ENCODE measurements around the gene SLC8A3. TPM values are rescaled to one million over a fixed set of nuclear protein-coding genes. Genes with fewer than 3 reads are reported as not detected.
A peak's percentile ranks its signal among the peaks of the same experiment; 100 is the strongest.

Gene SLC8A3
- total and polyA plus RNA-seq, 2 donors from 2014 or later: 0.98 TPM; not detected in 1

DNA sequence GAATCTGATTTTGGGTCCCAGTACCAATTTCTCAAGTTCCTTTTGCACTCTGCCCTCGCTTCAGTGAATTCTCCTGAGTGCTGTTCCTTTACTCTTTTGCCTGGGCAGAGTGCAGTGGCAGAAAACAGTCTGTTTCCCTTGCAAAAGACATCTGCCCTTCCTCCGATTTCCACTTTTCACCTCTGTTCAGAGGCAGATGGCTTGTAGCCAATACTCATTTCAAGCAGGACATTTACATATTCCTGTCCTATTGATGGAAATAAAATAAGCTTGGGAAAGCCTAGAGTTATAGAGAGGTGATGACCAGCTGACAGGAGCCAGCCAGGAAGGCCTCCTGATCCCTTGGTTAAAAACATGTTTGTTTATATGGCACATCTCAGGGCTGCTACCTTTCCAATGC, 111.0 kb downstream of the SLC8A3 start:
- TF ChIP-seq, protein P1, sequence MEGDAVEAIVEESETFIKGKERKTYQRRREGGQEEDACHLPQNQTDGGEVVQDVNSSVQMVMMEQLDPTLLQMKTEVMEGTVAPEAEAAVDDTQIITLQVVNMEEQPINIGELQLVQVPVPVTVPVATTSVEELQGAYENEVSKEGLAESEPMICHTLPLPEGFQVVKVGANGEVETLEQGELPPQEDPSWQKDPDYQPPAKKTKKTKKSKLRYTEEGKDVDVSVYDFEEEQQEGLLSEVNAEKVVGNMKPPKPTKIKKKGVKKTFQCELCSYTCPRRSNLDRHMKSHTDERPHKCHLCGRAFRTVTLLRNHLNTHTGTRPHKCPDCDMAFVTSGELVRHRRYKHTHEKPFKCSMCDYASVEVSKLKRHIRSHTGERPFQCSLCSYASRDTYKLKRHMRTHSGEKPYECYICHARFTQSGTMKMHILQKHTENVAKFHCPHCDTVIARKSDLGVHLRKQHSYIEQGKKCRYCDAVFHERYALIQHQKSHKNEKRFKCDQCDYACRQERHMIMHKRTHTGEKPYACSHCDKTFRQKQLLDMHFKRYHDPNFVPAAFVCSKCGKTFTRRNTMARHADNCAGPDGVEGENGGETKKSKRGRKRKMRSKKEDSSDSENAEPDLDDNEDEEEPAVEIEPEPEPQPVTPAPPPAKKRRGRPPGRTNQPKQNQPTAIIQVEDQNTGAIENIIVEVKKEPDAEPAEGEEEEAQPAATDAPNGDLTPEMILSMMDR (IDR thresholded peaks at IDR 0.05; ENCODE audit: borderline replicate concordance, extremely low read depth, insufficient read depth): no peak
- H3K4me1 ChIP-seq (ENCODE audit: control insufficient read depth in 2 of 3, insufficient read depth in 2 of 3, low read depth in 1 of 3, low read length in 3 of 3): no peaks in the 10 kb centered on the region
- no peaks in the 10 kb centered on the region for H3K9me3 ChIP-seq (ENCODE audit: control insufficient read depth in 2 of 3, insufficient read depth in 1 of 3, low read length in 3 of 3)
- no peak for FAIRE-seq
- H3K27ac ChIP-seq (ENCODE audit: low read depth in 2 of 2, low read length in 2 of 2): no peak overlapping the region
- H3K27me3 ChIP-seq (ENCODE audit: control insufficient read depth, insufficient read depth, low read length): no peaks in the 10 kb centered on the region
- no peak for DNase-seq
- no peak overlapping the region for H3K9ac ChIP-seq (ENCODE audit: low read length in 3 of 3)
- H3K4me3 ChIP-seq (ENCODE audit: low read length in 3 of 3): no peak overlapping the region
- intact Hi-C loops (cut with DNase I): no loop called here
- no peaks in the 10 kb centered on the region for H3K36me3 ChIP-seq (ENCODE audit: control insufficient read depth in 2 of 3, insufficient read depth in 3 of 3, low read length in 3 of 3)

DNA sequence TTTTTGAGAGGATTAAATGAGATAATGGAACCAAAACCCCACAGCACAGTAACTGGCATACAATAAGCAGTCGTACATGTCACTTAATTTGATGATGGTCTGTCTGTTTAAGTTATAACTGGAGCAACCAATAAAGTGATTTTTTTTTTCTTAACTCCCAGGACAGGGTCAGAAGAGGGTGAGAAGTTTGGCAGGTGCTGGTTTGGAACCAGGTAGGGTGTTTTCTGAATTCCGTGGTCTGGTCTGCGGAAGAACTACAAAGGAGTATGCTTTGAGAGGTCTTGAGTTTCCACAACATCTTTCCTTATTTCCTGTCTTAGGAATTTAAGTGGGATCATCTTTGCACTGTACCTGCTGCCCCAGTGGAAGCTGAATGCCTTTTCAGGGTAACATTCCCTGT, 111.7 kb downstream of the SLC8A3 start:
- intact Hi-C loops (cut with DNase I): no loop called here
- Histone ChIP-seq H3K4me1 (ENCODE audit: control insufficient read depth in 2 of 3, insufficient read depth in 2 of 3, low read depth in 1 of 3, low read length in 3 of 3) (no peaks in the 10 kb centered on the region), H3K4me3 (ENCODE audit: low read length in 3 of 3) (no peak overlapping the region), H3K9ac (ENCODE audit: low read length in 3 of 3) (no peak overlapping the region), H3K9me3 (ENCODE audit: control insufficient read depth in 2 of 3, insufficient read depth in 1 of 3, low read length in 3 of 3) (no peaks in the 10 kb centered on the region), H3K27me3 (ENCODE audit: control insufficient read depth, insufficient read depth, low read length) (no peaks in the 10 kb centered on the region), H3K27ac (ENCODE audit: low read depth in 2 of 2, low read length in 2 of 2) (no peak overlapping the region), H3K36me3 (ENCODE audit: control insufficient read depth in 2 of 3, insufficient read depth in 3 of 3, low read length in 3 of 3) (no peaks in the 10 kb centered on the region)
- FAIRE-seq (no peak), DNase-seq (no peak)
- TF ChIP-seq, protein P1 (IDR thresholded peaks at IDR 0.05; ENCODE audit: borderline replicate concordance, extremely low read depth, insufficient read depth): no peak

DNA sequence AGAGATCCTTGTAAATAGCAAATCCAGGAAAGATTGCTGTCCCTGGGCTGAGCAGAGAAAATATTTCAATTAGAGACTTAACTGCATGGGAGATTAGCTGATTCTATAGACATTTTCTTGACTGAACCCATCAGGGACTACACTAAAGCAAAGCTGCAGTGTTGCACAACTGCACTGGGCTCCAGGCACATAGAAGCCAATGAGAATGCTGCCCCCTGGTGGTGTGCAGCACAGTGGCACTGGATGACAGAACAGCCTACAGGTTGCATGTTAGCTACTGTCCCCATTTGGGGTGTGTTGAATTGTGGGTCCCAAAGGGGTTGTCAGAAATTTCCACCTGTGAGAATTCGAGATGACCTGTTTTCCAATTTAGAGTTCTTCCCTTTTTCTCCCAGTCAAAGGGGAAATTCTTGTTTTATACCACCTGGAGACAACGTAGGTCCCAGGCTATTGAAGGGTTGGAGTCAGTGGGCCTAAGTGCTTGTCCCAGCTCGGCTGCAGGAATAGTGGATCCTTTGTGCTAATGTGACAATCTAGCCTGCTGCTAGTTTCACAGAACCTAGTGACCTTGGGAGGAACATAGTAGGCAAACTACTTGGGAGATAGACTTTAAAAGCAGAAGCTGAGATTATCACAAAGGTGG, 114.7 kb downstream of the SLC8A3 start:
- H3K9ac ChIP-seq (ENCODE audit: low read length in 3 of 3): no peak overlapping the region
- no peaks in the 10 kb centered on the region for H3K4me1 ChIP-seq (ENCODE audit: control insufficient read depth in 2 of 3, insufficient read depth in 2 of 3, low read depth in 1 of 3, low read length in 3 of 3)
- peak in 4 of 5 donors; percentile 39 to 63 (median 52) for DNase-seq
- H3K9me3 ChIP-seq (ENCODE audit: control insufficient read depth in 2 of 3, insufficient read depth in 1 of 3, low read length in 3 of 3): no peaks in the 10 kb centered on the region
- no peak for FAIRE-seq
- H3K4me3 ChIP-seq (ENCODE audit: low read length in 3 of 3): no peak overlapping the region
- no peak overlapping the region for H3K27ac ChIP-seq (ENCODE audit: low read depth in 2 of 2, low read length in 2 of 2)
- TF ChIP-seq, protein P1 (IDR thresholded peaks at IDR 0.05; ENCODE audit: borderline replicate concordance, extremely low read depth, insufficient read depth): peak; percentile 63
- intact Hi-C loops (cut with DNase I): no loop called here
- no peaks in the 10 kb centered on the region for H3K27me3 ChIP-seq (ENCODE audit: control insufficient read depth, insufficient read depth, low read length)
- no peaks in the 10 kb centered on the region for H3K36me3 ChIP-seq (ENCODE audit: control insufficient read depth in 2 of 3, insufficient read depth in 3 of 3, low read length in 3 of 3)

DNA sequence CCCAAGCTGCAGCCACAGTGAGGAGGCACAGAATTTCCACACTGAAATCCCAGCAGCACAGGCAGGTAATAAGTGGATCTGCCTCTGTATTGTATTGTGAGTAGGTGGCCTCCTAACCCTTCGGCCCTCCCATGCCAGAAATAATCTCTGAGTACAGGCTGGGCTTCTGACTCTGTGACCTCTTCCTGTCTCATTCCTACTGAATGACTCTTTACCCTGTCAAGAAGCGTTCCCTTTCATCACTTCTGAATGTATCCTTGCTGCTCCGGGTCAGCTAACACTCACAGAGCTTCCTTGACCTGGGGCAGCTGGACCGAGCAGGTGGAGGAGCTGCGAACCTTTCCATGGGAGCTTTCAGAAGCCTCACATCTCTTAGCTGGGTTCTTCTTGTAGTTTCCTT, 119.6 kb downstream of the SLC8A3 start:
- FAIRE-seq: no peak
- no peak overlapping the region for H3K9ac ChIP-seq (ENCODE audit: low read length in 3 of 3)
- H3K36me3 ChIP-seq (ENCODE audit: control insufficient read depth in 2 of 3, insufficient read depth in 3 of 3, low read length in 3 of 3): no peaks in the 10 kb centered on the region
- TF ChIP-seq, protein P1 (IDR thresholded peaks at IDR 0.05; ENCODE audit: borderline replicate concordance, extremely low read depth, insufficient read depth): no peak
- no peak overlapping the region for H3K27ac ChIP-seq (ENCODE audit: low read depth in 2 of 2, low read length in 2 of 2)
- no peaks in the 10 kb centered on the region for H3K4me1 ChIP-seq (ENCODE audit: control insufficient read depth in 2 of 3, insufficient read depth in 2 of 3, low read depth in 1 of 3, low read length in 3 of 3)
- no peaks in the 10 kb centered on the region for H3K27me3 ChIP-seq (ENCODE audit: control insufficient read depth, insufficient read depth, low read length)
- no peak for DNase-seq
- no peak overlapping the region for H3K4me3 ChIP-seq (ENCODE audit: low read length in 3 of 3)
- H3K9me3 ChIP-seq (ENCODE audit: control insufficient read depth in 2 of 3, insufficient read depth in 1 of 3, low read length in 3 of 3): no peaks in the 10 kb centered on the region
- intact Hi-C loops (cut with DNase I): no loop called here

Data from kidney (tissue), 14 donors.